ENCODE measurements around the gene DCAF8. TPM values are rescaled to one million over a fixed set of nuclear protein-coding genes. Genes with fewer than 3 reads are reported as not detected.

DCAF8 gene
- total RNA-seq, 1 donor from 2014 or later, result 130 TPM

GRCh38 chr1:160194737-160195059 lies 67.7 kb downstream of the DCAF8 start:
- Histone ChIP-seq H3K27me3 (no peaks in the 10 kb centered on the region), H3K4me3 (no peak overlapping the region), H3K9me3 (no peaks in the 10 kb centered on the region), H3K4me1 (peaks cover 4% of the 10 kb centered on the region), H3K27ac (no peak overlapping the region), H3K36me3 (no peaks in the 10 kb centered on the region)
- TF ChIP-seq, protein P1, sequence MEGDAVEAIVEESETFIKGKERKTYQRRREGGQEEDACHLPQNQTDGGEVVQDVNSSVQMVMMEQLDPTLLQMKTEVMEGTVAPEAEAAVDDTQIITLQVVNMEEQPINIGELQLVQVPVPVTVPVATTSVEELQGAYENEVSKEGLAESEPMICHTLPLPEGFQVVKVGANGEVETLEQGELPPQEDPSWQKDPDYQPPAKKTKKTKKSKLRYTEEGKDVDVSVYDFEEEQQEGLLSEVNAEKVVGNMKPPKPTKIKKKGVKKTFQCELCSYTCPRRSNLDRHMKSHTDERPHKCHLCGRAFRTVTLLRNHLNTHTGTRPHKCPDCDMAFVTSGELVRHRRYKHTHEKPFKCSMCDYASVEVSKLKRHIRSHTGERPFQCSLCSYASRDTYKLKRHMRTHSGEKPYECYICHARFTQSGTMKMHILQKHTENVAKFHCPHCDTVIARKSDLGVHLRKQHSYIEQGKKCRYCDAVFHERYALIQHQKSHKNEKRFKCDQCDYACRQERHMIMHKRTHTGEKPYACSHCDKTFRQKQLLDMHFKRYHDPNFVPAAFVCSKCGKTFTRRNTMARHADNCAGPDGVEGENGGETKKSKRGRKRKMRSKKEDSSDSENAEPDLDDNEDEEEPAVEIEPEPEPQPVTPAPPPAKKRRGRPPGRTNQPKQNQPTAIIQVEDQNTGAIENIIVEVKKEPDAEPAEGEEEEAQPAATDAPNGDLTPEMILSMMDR (IDR thresholded peaks at IDR 0.05), result no peak
- no peak for DNase-seq
- intact Hi-C loops (cut with DNase I), result loop anchor here (10.0 kb wide), 1 partner anchor 60 kb away; no protein-coding TSS in a partner anchor
- no peak for ATAC-seq

GRCh38 chr1:160193832-160194736 lies 68.3 kb downstream of the DCAF8 start:
- no peaks in the 10 kb centered on the region for H3K36me3 ChIP-seq
- H3K27me3 ChIP-seq, result no peaks in the 10 kb centered on the region
- H3K4me3 ChIP-seq, result no peak overlapping the region
- intact Hi-C loops (cut with DNase I), result loop anchor here (10.0 kb wide), 1 partner anchor 61 kb away; no protein-coding TSS in a partner anchor
- H3K27ac ChIP-seq, result no peak overlapping the region
- TF ChIP-seq, protein P1 (IDR thresholded peaks at IDR 0.05), result no peak
- H3K9me3 ChIP-seq, result no peaks in the 10 kb centered on the region
- DNase-seq (no peak), ATAC-seq (no peak)
- H3K4me1 ChIP-seq, result peaks cover 4% of the 10 kb centered on the region

DNA sequence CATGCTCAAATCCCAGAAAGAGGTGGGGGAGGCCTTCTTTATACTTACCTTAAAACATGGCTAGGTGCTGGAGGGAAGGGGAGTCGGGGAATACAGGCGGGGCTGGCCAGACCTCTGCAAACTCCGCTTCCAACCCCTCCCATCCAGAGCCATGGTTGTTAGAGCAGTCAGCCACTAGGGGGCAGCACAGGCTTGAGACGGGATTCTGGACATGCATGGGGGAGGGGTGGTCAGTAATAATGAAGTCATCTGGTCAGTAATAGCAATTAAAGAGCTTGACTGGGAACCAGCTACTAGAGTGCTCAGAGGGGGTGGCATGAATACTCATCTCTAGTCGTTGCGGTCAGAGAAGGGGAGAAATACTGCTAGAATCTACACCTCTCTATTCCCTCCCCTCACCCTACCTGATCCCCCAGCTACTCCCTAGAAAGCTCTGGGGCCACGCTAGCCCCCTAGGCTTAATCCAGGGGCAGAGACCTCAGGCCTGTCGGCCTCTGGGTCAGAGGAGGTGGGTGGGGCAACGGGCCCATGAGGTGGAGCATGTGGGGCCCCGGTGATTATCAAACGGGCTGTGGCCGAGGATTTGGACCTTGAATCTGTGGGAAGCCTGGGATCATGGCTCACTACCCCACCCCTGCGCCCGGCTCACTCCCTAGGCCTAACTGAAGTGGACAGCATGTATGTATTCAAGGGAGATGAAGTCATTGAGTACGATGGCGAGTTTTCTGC lies 69.1 kb downstream of the DCAF8 start:
- Histone ChIP-seq H3K36me3 (no peaks in the 10 kb centered on the region), H3K4me1 (peaks cover 4% of the 10 kb centered on the region), H3K9me3 (no peaks in the 10 kb centered on the region), H3K27me3 (no peaks in the 10 kb centered on the region), H3K27ac (no peak overlapping the region), H3K4me3 (no peak overlapping the region)
- ATAC-seq (peak; percentile 96), DNase-seq (peak; percentile 86)
- intact Hi-C loops (cut with DNase I), result loop anchor here (10.0 kb wide), 1 partner anchor 62 kb away; no protein-coding TSS in a partner anchor
- TF ChIP-seq, protein P1 (IDR thresholded peaks at IDR 0.05), result peak; percentile 94

GRCh38 chr1:160192234-160192633 lies 70.1 kb downstream of the DCAF8 start:
- TF ChIP-seq, protein P1 (IDR thresholded peaks at IDR 0.05), result no peak
- Histone ChIP-seq H3K9me3 (no peaks in the 10 kb centered on the region), H3K27me3 (no peaks in the 10 kb centered on the region), H3K4me3 (no peak overlapping the region), H3K27ac (no peak overlapping the region), H3K4me1 (peaks cover 4% of the 10 kb centered on the region), H3K36me3 (no peaks in the 10 kb centered on the region)
- ATAC-seq (no peak), DNase-seq (no peak)
- intact Hi-C loops (cut with DNase I), result loop anchor here (10.0 kb wide), 1 partner anchor 63 kb away; no protein-coding TSS in a partner anchor

DNA sequence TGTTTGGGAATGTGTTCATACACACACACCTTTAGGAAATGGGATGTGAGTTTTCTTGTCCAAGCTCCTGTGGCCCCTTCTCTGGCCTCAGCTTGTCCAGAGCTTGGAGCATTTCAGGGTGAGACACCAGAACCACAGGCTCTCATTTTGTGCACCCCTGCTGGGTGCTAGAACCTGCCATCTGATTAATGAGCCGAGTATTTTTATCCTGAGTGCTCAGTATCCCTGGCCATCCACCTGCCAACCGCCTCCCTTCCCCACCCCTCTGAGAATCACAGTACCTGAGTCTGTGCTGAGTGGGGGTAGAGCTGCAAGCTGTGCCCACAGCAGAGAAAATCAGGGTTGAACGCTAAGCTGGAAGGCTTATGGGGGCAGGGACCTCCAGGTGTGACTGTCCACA lies 70.6 kb downstream of the DCAF8 start:
- H3K4me3 ChIP-seq, result no peak overlapping the region
- TF ChIP-seq, protein P1 (IDR thresholded peaks at IDR 0.05), result no peak
- H3K9me3 ChIP-seq, result no peaks in the 10 kb centered on the region
- DNase-seq, result no peak
- no peak overlapping the region for H3K27ac ChIP-seq
- no peaks in the 10 kb centered on the region for H3K27me3 ChIP-seq
- H3K4me1 ChIP-seq, result peaks cover 4% of the 10 kb centered on the region
- no peaks in the 10 kb centered on the region for H3K36me3 ChIP-seq
- intact Hi-C loops (cut with DNase I), result loop anchor here (10.0 kb wide), 1 partner anchor 63 kb away; no protein-coding TSS in a partner anchor
- ATAC-seq, result no peak

Measured in upper lobe of right lung (tissue), 1 donor.